ENCODE data around the gene C11orf16.

DNA sequence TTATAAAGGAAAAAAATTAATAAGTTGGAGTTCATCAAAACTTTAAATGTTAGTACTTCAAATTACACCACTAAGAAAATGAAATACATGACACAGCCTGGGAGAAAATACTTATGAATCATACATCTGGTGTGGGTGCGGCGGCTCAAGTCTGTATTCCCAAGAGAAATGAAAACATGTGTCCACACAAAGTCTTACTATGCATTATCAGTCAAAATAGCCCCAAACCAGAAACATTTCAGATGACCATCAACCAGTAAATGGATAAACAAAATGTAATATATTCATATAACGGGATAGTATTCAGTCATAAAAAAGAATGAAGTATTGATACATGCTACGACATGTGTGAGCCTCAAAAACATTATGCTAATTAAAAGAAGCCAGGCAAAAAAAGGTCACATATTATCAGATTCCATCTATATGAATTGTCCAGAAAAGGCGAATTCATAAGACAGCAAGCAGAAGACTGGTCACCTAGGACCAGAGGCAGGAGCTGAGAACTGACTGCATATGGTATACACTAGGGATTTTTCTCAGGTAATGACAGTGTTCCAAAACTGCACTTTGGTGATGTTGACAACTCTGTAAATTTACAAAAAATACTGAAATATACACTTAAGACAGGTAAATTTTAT is 27.1 kb downstream of the C11orf16 start:
- TF ChIP-seq, protein P1, sequence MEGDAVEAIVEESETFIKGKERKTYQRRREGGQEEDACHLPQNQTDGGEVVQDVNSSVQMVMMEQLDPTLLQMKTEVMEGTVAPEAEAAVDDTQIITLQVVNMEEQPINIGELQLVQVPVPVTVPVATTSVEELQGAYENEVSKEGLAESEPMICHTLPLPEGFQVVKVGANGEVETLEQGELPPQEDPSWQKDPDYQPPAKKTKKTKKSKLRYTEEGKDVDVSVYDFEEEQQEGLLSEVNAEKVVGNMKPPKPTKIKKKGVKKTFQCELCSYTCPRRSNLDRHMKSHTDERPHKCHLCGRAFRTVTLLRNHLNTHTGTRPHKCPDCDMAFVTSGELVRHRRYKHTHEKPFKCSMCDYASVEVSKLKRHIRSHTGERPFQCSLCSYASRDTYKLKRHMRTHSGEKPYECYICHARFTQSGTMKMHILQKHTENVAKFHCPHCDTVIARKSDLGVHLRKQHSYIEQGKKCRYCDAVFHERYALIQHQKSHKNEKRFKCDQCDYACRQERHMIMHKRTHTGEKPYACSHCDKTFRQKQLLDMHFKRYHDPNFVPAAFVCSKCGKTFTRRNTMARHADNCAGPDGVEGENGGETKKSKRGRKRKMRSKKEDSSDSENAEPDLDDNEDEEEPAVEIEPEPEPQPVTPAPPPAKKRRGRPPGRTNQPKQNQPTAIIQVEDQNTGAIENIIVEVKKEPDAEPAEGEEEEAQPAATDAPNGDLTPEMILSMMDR (conservative IDR thresholded peaks at IDR 0.05; ENCODE audit: low read depth, low read length) = no peak
- no peak for TF ChIP-seq EZH2 (IDR thresholded peaks at IDR 0.05; ENCODE audit: low read length, unreplicated experiment)
